Stomach (tissue), 9 donors: Measurements from ENCODE around the gene MED15. TPM values are rescaled to one million over a fixed set of nuclear protein-coding genes. Genes with fewer than 3 reads are reported as not detected.
A peak's percentile ranks its signal among the peaks of the same experiment; 100 is the strongest.

ENCODE experiments used
- DNase-seq, 2 donors: peaks; one replicate each; pipeline versions ENCODE4 v3.0.0 to v3.0.0-alpha.2; 2013 to 2019
- H3K27ac ChIP-seq, 5 donors: fragments of 200-600 bp in 4 of 5; sonication (generic) in 4 of 5; one replicate each; pipeline ENCODE4 v1.5.1; 2013 to 2019; ENCODE audit warnings: mild to moderate bottlenecking in 1 of 5, moderate library complexity in 1 of 5
- H3K27me3 ChIP-seq, 3 donors: fragments of 200-600 bp; sonication (generic); one replicate each; pipeline ENCODE4 v1.5.1; 2017 to 2019; ENCODE audit warnings: mixed run types in 1 of 3
- H3K36me3 ChIP-seq, 4 donors: fragments of 200-600 bp; sonication (generic); 1 replicate in 3 of 4; 2 replicates in 1 of 4; pipeline ENCODE4 v1.5.1; 2016 to 2019
- H3K4me1 ChIP-seq, 4 donors: fragments of 200-600 bp; sonication (generic); one replicate each; pipeline ENCODE4 v1.5.1; 2016 to 2019
- H3K4me3 ChIP-seq, 4 donors: fragments of 200-600 bp; sonication (generic) in 3 of 4; one replicate each; pipeline ENCODE4 v1.5.1; 2016 to 2019; ENCODE audit warnings: mild to moderate bottlenecking in 1 of 4
- H3K9me3 ChIP-seq, 4 donors: fragments of 200-600 bp; sonication (generic); one replicate each; pipeline ENCODE4 v1.5.1; 2016 to 2019
- EP300 ChIP-seq: sonication (generic); formaldehyde crosslinking; IDR thresholded peaks from one replicate; pipeline ENCODE4 v1.6.1; 2017; ENCODE audit warnings: antibody characterized with exemption
- POLR2A ChIP-seq, 4 donors: fragments of 450-650 bp; IDR thresholded peaks; one replicate each; pipeline ENCODE4 v1.6.1; 2016; ENCODE audit warnings: antibody characterized with exemption in 4 of 4, control low read depth in 2 of 4, mild to moderate bottlenecking in 1 of 4, moderate library complexity in 1 of 4
- POLR2AphosphoS5 ChIP-seq, 3 donors: sonication (generic); formaldehyde crosslinking; IDR thresholded peaks; one replicate each; pipeline ENCODE4 v1.6.1; 2016; ENCODE audit warnings: antibody characterized with exemption in 3 of 3
- WGBS, 5 donors: extraction: QIAGEN DNeasy Blood & Tissue Kit in 3 of 5; methylation state at CpG; one replicate each; pipeline versions ENCODE4 v1.1.5 to v1.1.7; 2013 to 2018; 5-methylcytosine and 5-hydroxymethylcytosine counted together
- intact Hi-C: fragments of 100-400 bp; cut with DNase I; formaldehyde crosslinking; loops from one replicate; pipeline ENCODE4 v1.15.1; 2023; ENCODE audit warnings: low total_unique reads
- polyA plus RNA-seq, 3 donors: library from polyadenylated mRNA; stranded (reverse); fragments of 200-250 nt; gene quantifications; one replicate each; pipeline ENCODE4 v1.2.3, GENCODE V29; 2013
- total RNA-seq, 5 donors: library from RNA; depleted of rRNA; stranded (reverse); fragments of >200 nt; gene quantifications; one replicate each; pipeline versions ENCODE4 v1.1.0 to v1.2.3, GENCODE V29; 2014 to 2016
- TF ChIP-seq, protein P1 (sequence below), 7 experiments: fragments of 450-650 bp in 4 of 7; fragments of 200-600 bp in 3 of 7; sonication (generic) in 3 of 7; IDR thresholded peaks; one replicate each; pipeline ENCODE4 v1.5.1; 2016 to 2019; ENCODE audit warnings: antibody characterized with exemption in 7 of 7, control low read depth in 2 of 7, mild to moderate bottlenecking in 1 of 7
- donor health status: healthy with polysubstance abuse.
- donor health status: Bipolar disorder and iron deficiency.
- donor health status: healthy.

MED15 gene
- total and polyA plus RNA-seq, 8 donors: 28.3 to 289 (median 69.6) TPM

GRCh38 chr22:20547029-20547428 lies 39.6 kb downstream of the MED15 start:
- H3K9me3 ChIP-seq: no peaks in the 10 kb centered on the region
- no peak for DNase-seq
- TF ChIP-seq, protein P1, sequence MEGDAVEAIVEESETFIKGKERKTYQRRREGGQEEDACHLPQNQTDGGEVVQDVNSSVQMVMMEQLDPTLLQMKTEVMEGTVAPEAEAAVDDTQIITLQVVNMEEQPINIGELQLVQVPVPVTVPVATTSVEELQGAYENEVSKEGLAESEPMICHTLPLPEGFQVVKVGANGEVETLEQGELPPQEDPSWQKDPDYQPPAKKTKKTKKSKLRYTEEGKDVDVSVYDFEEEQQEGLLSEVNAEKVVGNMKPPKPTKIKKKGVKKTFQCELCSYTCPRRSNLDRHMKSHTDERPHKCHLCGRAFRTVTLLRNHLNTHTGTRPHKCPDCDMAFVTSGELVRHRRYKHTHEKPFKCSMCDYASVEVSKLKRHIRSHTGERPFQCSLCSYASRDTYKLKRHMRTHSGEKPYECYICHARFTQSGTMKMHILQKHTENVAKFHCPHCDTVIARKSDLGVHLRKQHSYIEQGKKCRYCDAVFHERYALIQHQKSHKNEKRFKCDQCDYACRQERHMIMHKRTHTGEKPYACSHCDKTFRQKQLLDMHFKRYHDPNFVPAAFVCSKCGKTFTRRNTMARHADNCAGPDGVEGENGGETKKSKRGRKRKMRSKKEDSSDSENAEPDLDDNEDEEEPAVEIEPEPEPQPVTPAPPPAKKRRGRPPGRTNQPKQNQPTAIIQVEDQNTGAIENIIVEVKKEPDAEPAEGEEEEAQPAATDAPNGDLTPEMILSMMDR (IDR thresholded peaks at IDR 0.05): no peak
- no peak for TF ChIP-seq EP300
- no peak for TF ChIP-seq POLR2AphosphoS5 (IDR thresholded peaks at IDR 0.05)
- TF ChIP-seq POLR2A (IDR thresholded peaks at IDR 0.05): no peak
- intact Hi-C loops: no loop called here
- H3K36me3 ChIP-seq: peaks cover 10 to 27% (median 24%) of the 10 kb centered on the region in 4 donors
- peaks cover 27 to 57% (median 36%) of the 10 kb centered on the region in 4 donors for H3K4me1 ChIP-seq
- no peak overlapping the region for H3K4me3 ChIP-seq
- H3K27ac ChIP-seq: no peak overlapping the region
- no peaks in the 10 kb centered on the region for H3K27me3 ChIP-seq

DNA sequence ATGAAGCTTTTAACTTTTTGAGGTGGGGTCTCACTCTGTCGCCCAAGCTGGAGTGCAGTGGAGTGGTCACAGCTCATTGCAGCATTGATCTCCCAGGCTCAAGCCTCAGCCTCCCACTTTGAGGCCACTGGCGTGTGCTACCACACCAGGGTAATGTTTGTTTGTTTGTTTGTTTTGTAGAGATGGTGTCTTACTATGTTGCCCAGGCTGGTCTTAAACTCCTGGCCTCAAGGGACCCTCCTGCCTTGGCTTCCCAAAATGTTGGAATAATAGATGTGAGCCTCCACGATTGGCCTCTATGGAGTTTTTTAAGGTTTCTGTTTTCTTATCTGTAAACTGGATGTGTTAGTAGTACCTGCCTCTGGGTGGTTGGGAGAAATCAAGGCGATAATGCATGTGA lies 41.4 kb downstream of the MED15 start:
- H3K4me3 ChIP-seq: no peak overlapping the region
- WGBS, 5 donors: 79 to 87% (median 84%) methylated on average over 4 of the region's 4 CpGs
- H3K9me3 ChIP-seq: no peaks in the 10 kb centered on the region
- H3K27ac ChIP-seq: peak overlapping the region in 3 of 5 donors; percentile 83 to 88 (median 84)
- no peak for DNase-seq
- peaks cover 16 to 41% (median 31%) of the 10 kb centered on the region in 4 donors for H3K36me3 ChIP-seq
- intact Hi-C loops: no loop called here
- peaks cover 45 to 75% (median 54%) of the 10 kb centered on the region in 4 donors for H3K4me1 ChIP-seq
- H3K27me3 ChIP-seq: no peaks in the 10 kb centered on the region
- TF ChIP-seq POLR2A (IDR thresholded peaks at IDR 0.05) (no peak), POLR2AphosphoS5 (IDR thresholded peaks at IDR 0.05) (no peak), EP300 (no peak)
- TF ChIP-seq, protein P1 (IDR thresholded peaks at IDR 0.05): no peak

DNA sequence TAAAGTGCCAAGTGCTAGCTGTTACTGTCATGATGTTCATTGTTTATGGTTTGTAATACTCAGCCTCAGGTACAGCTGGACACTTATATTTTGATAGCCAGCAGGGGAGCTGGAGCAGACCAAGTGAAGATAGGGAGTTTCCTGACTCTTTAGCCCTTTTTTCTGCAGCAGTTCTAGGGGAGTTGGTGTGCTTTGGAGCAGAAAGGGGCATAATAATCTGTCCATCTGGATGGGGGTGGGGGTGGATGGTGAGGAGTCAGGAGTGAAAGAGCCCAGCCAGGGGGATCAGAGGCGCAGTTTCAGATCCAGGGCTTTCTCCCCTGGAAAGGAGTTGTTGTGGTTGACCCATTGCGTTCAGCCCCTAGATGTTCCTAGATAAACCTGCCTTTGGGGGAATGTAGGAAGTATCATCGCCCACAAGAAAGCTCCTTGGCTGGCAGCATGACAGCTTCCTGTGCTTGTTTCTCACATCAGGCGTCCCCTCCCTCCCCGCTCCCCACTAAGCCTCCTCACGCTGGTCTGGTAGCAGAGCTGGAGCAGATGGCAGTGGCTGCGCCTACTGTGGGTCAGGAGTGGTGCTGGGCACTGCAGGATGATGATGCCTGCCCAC lies 41.9 kb downstream of the MED15 start:
- Histone ChIP-seq H3K9me3 (no peaks in the 10 kb centered on the region), H3K4me1 (peaks cover 50 to 79% (median 59%) of the 10 kb centered on the region in 4 donors), H3K4me3 (no peak overlapping the region), H3K27me3 (no peaks in the 10 kb centered on the region), H3K36me3 (peaks cover 18 to 41% (median 32%) of the 10 kb centered on the region in 4 donors), H3K27ac (peak overlapping the region in 4 of 5 donors; percentile 83 to 90 (median 86))
- no peak for TF ChIP-seq POLR2A (IDR thresholded peaks at IDR 0.05)
- TF ChIP-seq, protein P1 (IDR thresholded peaks at IDR 0.05): no peak
- TF ChIP-seq POLR2AphosphoS5 (IDR thresholded peaks at IDR 0.05): no peak
- TF ChIP-seq EP300: no peak
- 54 to 74% (median 70%) methylated on average over 7 of the region's 7 CpGs for WGBS, 5 donors
- intact Hi-C loops: no loop called here
- peak in 1 of 2 donors; percentile 66 for DNase-seq

DNA sequence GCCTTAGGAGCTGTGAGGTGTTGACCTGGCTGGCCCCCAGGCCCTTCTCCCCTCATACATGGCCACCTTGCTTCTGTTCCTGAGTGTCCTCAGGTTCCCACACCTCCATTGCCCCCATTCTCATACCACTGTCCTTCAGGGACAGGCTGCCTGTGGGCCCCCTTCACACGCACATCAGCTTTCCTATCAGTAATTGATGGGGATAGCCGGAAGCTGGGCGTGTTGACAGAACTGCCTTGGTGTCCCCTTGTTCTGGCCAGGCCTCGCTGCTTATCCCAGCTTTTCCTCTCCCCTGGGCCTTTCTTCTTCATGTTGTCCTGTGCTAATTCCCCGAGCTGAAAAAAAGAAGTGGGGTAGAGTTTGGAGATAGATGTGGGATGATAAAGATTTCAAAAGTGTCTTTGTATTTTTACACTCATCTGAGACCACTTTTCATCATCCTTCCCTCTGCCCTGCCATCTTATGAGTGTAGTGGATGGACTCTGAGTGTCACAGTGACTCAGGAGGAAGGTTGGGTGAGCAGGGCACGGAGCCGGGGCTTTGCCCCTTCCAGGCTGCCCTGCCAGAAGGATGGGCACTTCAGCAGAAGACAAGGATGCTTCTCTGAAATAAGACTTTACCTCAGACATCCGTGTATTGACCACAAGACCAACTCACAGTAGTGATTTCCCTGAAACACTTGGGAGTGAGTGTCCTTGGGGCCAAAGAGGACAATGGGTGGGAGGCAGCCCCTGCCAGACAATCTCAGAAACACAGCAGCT lies 42.8 kb downstream of the MED15 start:
- DNase-seq: no peak
- TF ChIP-seq, protein P1 (IDR thresholded peaks at IDR 0.05): no peak
- TF ChIP-seq POLR2A (IDR thresholded peaks at IDR 0.05) (no peak), POLR2AphosphoS5 (IDR thresholded peaks at IDR 0.05) (no peak), EP300 (no peak)

More for the DNA sequence above, 42.8 kb downstream of the MED15 start:
- WGBS, 5 donors: 85 to 90% (median 88%) methylated on average over 8 of the region's 8 CpGs
- Histone ChIP-seq H3K4me3 (no peak overlapping the region), H3K36me3 (peaks cover 22 to 41% (median 33%) of the 10 kb centered on the region in 4 donors), H3K27ac (peak overlapping the region; percentile 83 to 90 (median 88)), H3K27me3 (no peaks in the 10 kb centered on the region), H3K9me3 (no peaks in the 10 kb centered on the region), H3K4me1 (peaks cover 56 to 82% (median 65%) of the 10 kb centered on the region in 4 donors)
- intact Hi-C loops: loop anchor here (10.0 kb wide), 1 partner anchor 45 kb away; the partner anchor contains the start of gene MED15
